GM12878 (cell line): Measurements from ENCODE around the gene MOB2. TPM values are rescaled to one million over a fixed set of nuclear protein-coding genes. Genes with fewer than 3 reads are reported as not detected.

ENCODE experiments used
- ATAC-seq: fragments of 200-7000 bp; cut with Tn5 transposase; 3 replicates; pipeline ENCODE4 v1.9.1; 2020; ENCODE audit warnings: mild to moderate bottlenecking, moderate library complexity
- BruUV-seq: library from RNA; stranded (reverse); fragments of 400-500 nt; replicated peaks from 2 replicates; lab custom pipeline; 2021; lab: Mats Ljungman, UMichigan
- CTCF ChIA-PET: fragments of 300-600 bp; sonication (Branson Sonifier 250); formaldehyde crosslinking; extraction: SDS; loops from one replicate; lab custom pipeline; 2021; ENCODE audit warnings: inconsistent platforms; lab: Yijun Ruan, JAX
- POLR2A ChIA-PET: fragments of 350-600 bp; formaldehyde crosslinking; extraction: SDS; loops from one replicate; lab custom pipeline; 2021; ENCODE audit warnings: inconsistent platforms; lab: Charles Lee
- RAD21 ChIA-PET: fragments of 300-600 bp; sonication (Branson Sonifier 250); formaldehyde crosslinking; loops from one replicate; lab custom pipeline; 2023; ENCODE audit warnings: antibody characterized with exemption; ENCODE audit not compliant: unreplicated experiment; lab: Charles Lee
- SMC1A ChIA-PET: fragments of 300-600 bp; sonication (Branson Sonifier 250); formaldehyde crosslinking; loops from one replicate; lab custom pipeline; 2023; ENCODE audit not compliant: unreplicated experiment, uncharacterized antibody; lab: Charles Lee
- DNase-seq: peaks from one replicate; pipeline ENCODE4 v3.0.0-alpha.2; 2011; ENCODE audit warnings: low read depth, low spot score
- FAIRE-seq: peaks from 3 replicates; lab custom pipeline; 2011; peaks lifted over from hg19 to GRCh38; lab: Jason Lieb, UNC
- H2AFZ ChIP-seq: 2 replicates; pipeline ENCODE4 v1.6.0; 2011; ENCODE audit warnings: low read depth, low read length, control low read depth; ENCODE audit not compliant: control insufficient read depth
- H3K27ac ChIP-seq: 2 replicates; pipeline ENCODE4 v1.5.1; 2011; ENCODE audit warnings: control low read depth; ENCODE audit not compliant: control insufficient read depth, insufficient read depth
- H3K27me3 ChIP-seq, 2 experiments: replicated peaks in 1 of 2; 2 replicates each; pipeline versions ENCODE4 v1.6.0 to v1.6.1; 2011; ENCODE audit warnings: low read length in 1 of 2; ENCODE audit not compliant: control insufficient read depth in 2 of 2, insufficient read depth in 2 of 2
- H3K36me3 ChIP-seq, 2 experiments: 2 replicates each; pipeline ENCODE4 v1.5.1; 2011; ENCODE audit warnings: low read length in 1 of 2; ENCODE audit not compliant: control insufficient read depth in 2 of 2, insufficient read depth in 2 of 2
- H3K4me1 ChIP-seq: 2 replicates; pipeline ENCODE4 v1.6.1; 2011; ENCODE audit warnings: mild to moderate bottlenecking, low read length, moderate library complexity, mixed read lengths; ENCODE audit not compliant: control insufficient read depth, insufficient read depth
- H3K4me2 ChIP-seq: 2 replicates; pipeline ENCODE4 v1.6.0; 2011; ENCODE audit warnings: control low read depth; ENCODE audit not compliant: control insufficient read depth, insufficient read depth
- H3K4me3 ChIP-seq: fragments of 200-600 bp; sonication (generic); 2 replicates; pipeline ENCODE4 v1.5.1; 2016
- H3K79me2 ChIP-seq: 2 replicates; pipeline ENCODE4 v1.6.0; 2011; ENCODE audit warnings: low read length; ENCODE audit not compliant: control insufficient read depth, insufficient read depth
- H3K9ac ChIP-seq: 2 replicates; pipeline ENCODE4 v1.8.0; 2011; ENCODE audit warnings: low read length, control low read depth, mixed read lengths; ENCODE audit not compliant: control insufficient read depth, insufficient read depth
- H3K9me3 ChIP-seq: replicated peaks from 3 replicates; pipeline ENCODE4 v1.5.1; 2011; ENCODE audit warnings: mild to moderate bottlenecking, low read length; ENCODE audit not compliant: control insufficient read depth, insufficient read depth
- H4K20me1 ChIP-seq: 2 replicates; pipeline ENCODE4 v1.6.0; 2011; ENCODE audit not compliant: control insufficient read depth, insufficient read depth
- BCL3 ChIP-seq: IDR thresholded peaks from 2 replicates; pipeline ENCODE4 v1.6.1; 2011; ENCODE audit warnings: borderline replicate concordance, low read depth, mild to moderate bottlenecking, moderate library complexity, low read length; ENCODE audit not compliant: insufficient read depth, poor library complexity, severe bottlenecking
- CBX5 ChIP-seq: sonication (generic); IDR thresholded peaks from 2 replicates; pipeline ENCODE4 v1.6.1; 2016; ENCODE audit warnings: low read depth, moderate library complexity, mild to moderate bottlenecking, inconsistent platforms
- CEBPB ChIP-seq, 2 experiments: fragments of 150-350 bp in 1 of 2; IDR thresholded peaks; 2 replicates each; pipeline ENCODE4 v1.6.1; 2012 to 2014; ENCODE audit warnings: low read depth in 2 of 2, low read length in 2 of 2, borderline replicate concordance in 1 of 2, inconsistent platforms in 1 of 2
- CREM ChIP-seq: IDR thresholded peaks from 2 replicates; pipeline ENCODE4 v1.6.1; 2014; ENCODE audit warnings: antibody characterized with exemption, low read depth
- ELK1 ChIP-seq: IDR thresholded peaks from 2 replicates; pipeline ENCODE4 v1.6.1; 2012; ENCODE audit warnings: low read depth, low read length, improper control_type of control experiment
- GABPA ChIP-seq: IDR thresholded peaks from 2 replicates; pipeline ENCODE4 v1.6.1; 2014; ENCODE audit warnings: antibody characterized with exemption, low read depth, mild to moderate bottlenecking, inconsistent platforms
- KDM1A ChIP-seq: fragments of 200-600 bp; sonication (generic); IDR thresholded peaks from 2 replicates; pipeline ENCODE4 v1.6.1; 2016; ENCODE audit warnings: borderline replicate concordance
- NFIC ChIP-seq: IDR thresholded peaks from 2 replicates; pipeline ENCODE4 v1.6.1; 2012; ENCODE audit warnings: low read depth, mild to moderate bottlenecking, inconsistent platforms, low read length, moderate library complexity
- ZBTB33 ChIP-seq: fragments of 450-650 bp; IDR thresholded peaks from 2 replicates; pipeline ENCODE4 v1.6.1; 2017; ENCODE audit warnings: mild to moderate bottlenecking
- WGBS: methylation state at CpG from one replicate; pipeline ENCODE4 v1.1.6; 2016; ENCODE audit warnings: low lambda C conversion rate; ENCODE audit not compliant: insufficient replicate concordance, insufficient coverage; ENCODE audit errors: missing lambda C conversion rate; 5-methylcytosine and 5-hydroxymethylcytosine counted together
- in situ Hi-C: fragments of 300-500 bp; cut with MboI; formaldehyde crosslinking; loops from 9 replicates; pipeline ENCODE4 v1.14.3; 2018; ENCODE audit warnings: mixed read lengths
- intact Hi-C: fragments of 100-400 bp; cut with micrococcal nuclease; formaldehyde crosslinking; loops from one replicate; pipeline ENCODE4 v1.14.2; 2022; ENCODE audit not compliant: unreplicated experiment
- polyA plus RNA-seq, 11 experiments: library from polyadenylated mRNA; depleted of rRNA in 4 of 11; unstranded in 6 of 11; stranded (reverse) in 5 of 11; fragments of >200 nt; fragmentation: Nextera tagmentation in 4 of 11; fragmentation: Illumina TruSeq in 1 of 11; extraction: Ambion mirVana in 4 of 11; extraction: Trizol in 1 of 11; gene quantifications; 1 replicate in 1 of 11; 2 replicates in 10 of 11; pipeline versions ENCODE4 v1.2.1 to v1.2.3, GENCODE V29; 2011 to 2016; ENCODE audit warnings: inconsistent platforms in 2 of 11, missing spikeins in 2 of 11, low read depth in 1 of 11
- total RNA-seq, 4 experiments: library from RNA; depleted of rRNA in 3 of 4; stranded (reverse); fragments of >200 nt in 3 of 4; fragmentation: Illumina TruSeq in 1 of 4; extraction: Trizol in 1 of 4; gene quantifications; 2 replicates each; pipeline versions ENCODE4 v1.2.1 to v1.2.3, GENCODE V29; 2013 to 2021

The MOB2 gene
- total and polyA plus RNA-seq, 10 of the 15 experiments (the other 5 are each of a cell fraction or from before 2014, with no cell fraction given) = 0.10 to 34.6 (median 15.5) TPM

- ATAC-seq (no peak), FAIRE-seq (peak; percentile 89), DNase-seq (no peak)
- Histone ChIP-seq H3K27me3 (no peaks in the 10 kb centered on the region), H3K9me3 (peaks cover 2% of the 10 kb centered on the region; the same call in 2 of the 3 replicates), H4K20me1 (no peaks in the 10 kb centered on the region), H3K4me2 (no peak overlapping the region), H3K4me1 (peaks cover 4% of the 10 kb centered on the region), H3K79me2 (no peaks in the 10 kb centered on the region; the same call in none of the 2 replicates), H2AFZ (no peak overlapping the region), H3K36me3 (peaks cover 0 to 1% of the 10 kb centered on the region in 2 experiments; a peak in 1 of 4 replicates), H3K27ac (no peak overlapping the region), H3K4me3 (no peak overlapping the region), H3K9ac (no peak overlapping the region)
- no peak for TF ChIP-seq NFIC
- ChIA-PET RAD21 (no interaction called here), POLR2A (no interaction called here), CTCF (no interaction called here), SMC1A (interaction anchor here (1.6 kb wide), 1 partner anchor 26 kb away, joined by 3 read pairs; no protein-coding TSS in a partner anchor)
- WGBS = 74% methylated on average over 12 of the region's 12 CpGs
- BruUV-seq = no TSS peak
- in situ Hi-C loops (no loop called here), intact Hi-C loops (no loop called here)
Measured at GRCh38 chr11:1491379-1491778, 4.8 kb upstream of the MOB2 start.

GRCh38 chr11:1490651-1491050, 4.1 kb upstream of the MOB2 start:
- in situ Hi-C loops = no loop called here
- peaks cover 7% of the 10 kb centered on the region for H3K4me1 ChIP-seq
- POLR2A ChIA-PET = no interaction called here
- WGBS = 37% methylated on average over 7 of the region's 7 CpGs
- no peak overlapping the region for H2AFZ ChIP-seq
- H3K27me3 ChIP-seq = no peaks in the 10 kb centered on the region
- peaks cover 2% of the 10 kb centered on the region; the same call in 2 of the 3 replicates for H3K9me3 ChIP-seq
- H3K4me3 ChIP-seq = no peak overlapping the region
- TF ChIP-seq ELK1 = no peak
- no peak for TF ChIP-seq BCL3
- TF ChIP-seq KDM1A = no peak
- TF ChIP-seq CREM = no peak
- no peak for TF ChIP-seq GABPA
- no peak for TF ChIP-seq CBX5
- TF ChIP-seq ZBTB33 = no peak
- TF ChIP-seq CEBPB (IDR thresholded peaks at IDR 0.05; ENCODE audit: borderline replicate concordance in 1 of 2, low read depth in 2 of 2, low read length in 2 of 2) = no peak
- TF ChIP-seq, all 136 proteins: peak for 0
- DNase-seq (no peak), FAIRE-seq (no peak), ATAC-seq (no peak)
- ChIA-PET SMC1A (interaction anchor here (1.6 kb wide), 1 partner anchor 27 kb away, joined by 3 read pairs; no protein-coding TSS in a partner anchor), RAD21 (no interaction called here), CTCF (interaction anchor here (1.1 kb wide), 1 partner anchor 8 kb away, joined by 5 read pairs; no protein-coding TSS in a partner anchor)
- Histone ChIP-seq H3K36me3 (peaks cover 0 to 1% of the 10 kb centered on the region in 2 experiments; a peak in 1 of 4 replicates), H3K79me2 (no peaks in the 10 kb centered on the region; the same call in none of the 2 replicates), H3K9ac (no peak overlapping the region), H3K27ac (no peak overlapping the region), H4K20me1 (no peaks in the 10 kb centered on the region), H3K4me2 (no peak overlapping the region)
- intact Hi-C loops = no loop called here
- BruUV-seq = no TSS peak
